ENCODE results near the gene TRIP13. TPM values are rescaled to one million over a fixed set of nuclear protein-coding genes. Genes with fewer than 3 reads are reported as not detected.

TRIP13 gene
- total RNA-seq, 1 donor from 2014 or later, result 18.2 TPM

DNA sequence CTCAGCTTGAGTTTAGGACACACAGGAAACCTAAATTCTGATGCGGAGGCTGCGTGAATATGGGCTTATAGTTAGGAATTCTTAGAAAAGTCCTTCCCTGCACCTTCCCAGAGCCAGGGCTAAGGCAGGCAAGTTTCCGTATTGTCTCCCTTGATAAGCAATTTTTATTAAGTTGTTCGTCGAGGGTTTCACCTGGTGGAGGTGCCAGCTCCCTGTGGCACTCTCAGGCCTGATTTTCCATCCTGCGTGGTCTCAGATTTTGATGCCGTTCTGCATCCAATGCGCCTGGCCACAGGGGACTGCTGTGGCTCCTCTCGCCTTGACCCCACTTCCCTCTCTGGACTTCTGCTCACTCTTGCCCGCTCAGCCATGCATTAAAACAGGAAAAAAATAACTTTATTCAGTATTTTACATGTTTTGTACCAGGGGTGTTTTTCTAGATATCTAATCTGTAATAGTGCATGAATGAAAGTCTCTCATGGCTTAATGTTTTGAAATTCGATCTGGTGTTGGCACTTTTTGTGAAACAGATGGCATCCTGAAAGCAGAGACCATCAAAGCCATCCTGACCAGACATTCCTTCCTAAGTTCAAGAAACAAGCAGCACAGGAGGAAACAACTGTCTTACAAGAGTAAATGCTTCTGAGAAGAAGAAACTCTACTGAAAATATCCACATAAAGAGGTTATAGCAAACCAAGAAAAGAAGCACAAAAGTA is 50.7 kb downstream of the TRIP13 start:
- Mint-ChIP-seq H3K36me3 (no peaks in the 10 kb centered on the region), H3K4me3 (peak overlapping the region; percentile 40), H3K27me3 (peaks cover 42% of the 10 kb centered on the region), H3K4me1 (ENCODE audit: unreplicated experiment) (peaks cover 35% of the 10 kb centered on the region), H3K27ac (no peak overlapping the region), H3K9me3 (no peaks in the 10 kb centered on the region)
- TF ChIP-seq, protein P1, sequence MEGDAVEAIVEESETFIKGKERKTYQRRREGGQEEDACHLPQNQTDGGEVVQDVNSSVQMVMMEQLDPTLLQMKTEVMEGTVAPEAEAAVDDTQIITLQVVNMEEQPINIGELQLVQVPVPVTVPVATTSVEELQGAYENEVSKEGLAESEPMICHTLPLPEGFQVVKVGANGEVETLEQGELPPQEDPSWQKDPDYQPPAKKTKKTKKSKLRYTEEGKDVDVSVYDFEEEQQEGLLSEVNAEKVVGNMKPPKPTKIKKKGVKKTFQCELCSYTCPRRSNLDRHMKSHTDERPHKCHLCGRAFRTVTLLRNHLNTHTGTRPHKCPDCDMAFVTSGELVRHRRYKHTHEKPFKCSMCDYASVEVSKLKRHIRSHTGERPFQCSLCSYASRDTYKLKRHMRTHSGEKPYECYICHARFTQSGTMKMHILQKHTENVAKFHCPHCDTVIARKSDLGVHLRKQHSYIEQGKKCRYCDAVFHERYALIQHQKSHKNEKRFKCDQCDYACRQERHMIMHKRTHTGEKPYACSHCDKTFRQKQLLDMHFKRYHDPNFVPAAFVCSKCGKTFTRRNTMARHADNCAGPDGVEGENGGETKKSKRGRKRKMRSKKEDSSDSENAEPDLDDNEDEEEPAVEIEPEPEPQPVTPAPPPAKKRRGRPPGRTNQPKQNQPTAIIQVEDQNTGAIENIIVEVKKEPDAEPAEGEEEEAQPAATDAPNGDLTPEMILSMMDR (conservative IDR thresholded peaks at IDR 0.05), result no peak
- DNase-seq (ENCODE audit: extremely low spot score, unreplicated experiment), result no peak

DNA sequence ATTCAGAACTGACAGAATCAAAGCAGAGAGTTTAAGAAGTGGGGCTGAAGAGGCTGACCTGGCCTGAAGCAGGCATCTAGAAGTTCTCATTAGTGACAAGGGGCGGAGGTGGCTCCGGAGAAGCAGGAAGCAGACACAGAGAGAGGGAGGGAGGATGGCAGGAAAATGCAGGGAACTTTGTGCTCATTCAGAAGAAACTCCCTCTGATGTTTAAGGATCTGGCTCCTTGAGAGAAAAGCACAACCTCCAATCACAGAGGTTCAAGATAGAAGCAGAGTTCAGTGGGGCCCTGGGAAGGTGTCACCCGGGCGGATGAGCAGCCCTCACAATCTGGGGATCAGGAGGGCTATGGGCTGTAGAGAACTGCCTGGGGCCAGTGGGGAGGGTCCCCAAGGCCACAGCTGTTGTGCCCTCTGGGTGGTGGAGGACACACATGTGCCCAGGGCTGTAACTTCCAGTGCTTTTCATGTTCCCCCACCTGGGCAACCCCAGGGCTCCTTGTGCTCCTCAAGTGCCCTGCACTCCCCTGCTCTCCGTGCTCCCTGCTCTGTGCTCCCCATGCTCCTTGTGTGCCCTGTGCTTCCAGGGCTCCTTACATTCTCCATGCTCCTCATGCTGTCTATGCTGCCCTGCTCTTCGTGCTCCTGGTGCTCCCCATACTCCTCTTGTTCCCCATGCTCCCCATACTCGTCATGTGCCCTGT is 51.4 kb downstream of the TRIP13 start:
- DNase-seq (ENCODE audit: extremely low spot score, unreplicated experiment), result no peak
- Mint-ChIP-seq H3K4me1 (ENCODE audit: unreplicated experiment) (peaks cover 36% of the 10 kb centered on the region), H3K27ac (no peak overlapping the region), H3K27me3 (peaks cover 40% of the 10 kb centered on the region), H3K4me3 (peak overlapping the region; percentile 40), H3K36me3 (no peaks in the 10 kb centered on the region), H3K9me3 (no peaks in the 10 kb centered on the region)
- TF ChIP-seq, protein P1 (conservative IDR thresholded peaks at IDR 0.05), result no peak

DNA sequence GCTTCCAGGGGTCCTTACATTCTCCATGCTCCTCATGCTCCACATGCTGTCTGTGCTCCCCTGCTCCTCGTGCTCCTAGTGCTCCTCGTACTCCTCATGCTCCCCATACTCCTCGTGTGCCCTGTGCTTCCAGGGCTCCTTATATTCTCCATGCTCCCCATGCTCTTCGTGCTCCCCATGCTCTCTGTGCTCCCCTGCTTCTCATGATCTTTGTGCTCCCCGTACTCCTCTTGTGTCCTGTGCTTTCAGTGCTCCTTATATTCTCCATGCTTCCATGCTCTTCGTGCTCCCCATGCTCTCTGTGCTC is 51.9 kb downstream of the TRIP13 start:
- Mint-ChIP-seq H3K4me3 (no peak overlapping the region), H3K27ac (no peak overlapping the region), H3K4me1 (ENCODE audit: unreplicated experiment) (peaks cover 36% of the 10 kb centered on the region), H3K27me3 (peaks cover 40% of the 10 kb centered on the region), H3K9me3 (no peaks in the 10 kb centered on the region), H3K36me3 (no peaks in the 10 kb centered on the region)
- TF ChIP-seq, protein P1 (conservative IDR thresholded peaks at IDR 0.05), result no peak
- DNase-seq (ENCODE audit: extremely low spot score, unreplicated experiment), result no peak

DNA sequence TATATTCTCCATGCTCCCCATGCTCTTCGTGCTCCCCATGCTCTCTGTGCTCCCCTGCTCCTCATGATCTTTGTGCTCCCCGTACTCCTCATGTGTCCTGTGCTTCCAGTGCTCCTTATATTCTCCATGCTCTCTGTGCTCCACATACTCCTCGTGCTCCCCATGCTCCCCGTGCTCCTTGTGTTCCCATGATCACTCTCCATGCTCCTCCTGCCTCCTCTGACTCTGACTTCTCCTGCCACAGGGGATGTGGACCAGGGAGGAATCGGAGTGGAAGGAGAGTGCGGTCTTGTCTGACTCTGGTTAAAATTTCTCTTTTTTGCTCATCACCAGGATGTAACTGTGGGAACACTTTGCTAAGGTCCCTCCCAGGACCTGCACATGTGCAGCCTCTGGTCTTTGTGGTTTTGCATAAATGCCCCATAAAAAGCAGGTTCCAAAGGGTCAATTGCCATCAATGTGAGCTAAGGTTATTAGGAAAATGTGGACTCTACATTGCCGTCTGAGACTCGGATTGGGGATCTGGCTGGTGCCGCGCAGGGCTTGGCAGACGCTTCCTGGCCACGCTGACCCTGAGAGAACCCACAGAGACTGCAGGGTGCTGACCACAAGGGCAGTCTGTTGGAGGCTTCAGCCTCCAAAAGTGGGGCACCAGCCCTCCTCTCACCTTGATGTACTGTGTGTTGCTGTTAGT is 52.5 kb downstream of the TRIP13 start:
- peaks cover 36% of the 10 kb centered on the region for H3K4me1 Mint-ChIP-seq (ENCODE audit: unreplicated experiment)

DNA sequence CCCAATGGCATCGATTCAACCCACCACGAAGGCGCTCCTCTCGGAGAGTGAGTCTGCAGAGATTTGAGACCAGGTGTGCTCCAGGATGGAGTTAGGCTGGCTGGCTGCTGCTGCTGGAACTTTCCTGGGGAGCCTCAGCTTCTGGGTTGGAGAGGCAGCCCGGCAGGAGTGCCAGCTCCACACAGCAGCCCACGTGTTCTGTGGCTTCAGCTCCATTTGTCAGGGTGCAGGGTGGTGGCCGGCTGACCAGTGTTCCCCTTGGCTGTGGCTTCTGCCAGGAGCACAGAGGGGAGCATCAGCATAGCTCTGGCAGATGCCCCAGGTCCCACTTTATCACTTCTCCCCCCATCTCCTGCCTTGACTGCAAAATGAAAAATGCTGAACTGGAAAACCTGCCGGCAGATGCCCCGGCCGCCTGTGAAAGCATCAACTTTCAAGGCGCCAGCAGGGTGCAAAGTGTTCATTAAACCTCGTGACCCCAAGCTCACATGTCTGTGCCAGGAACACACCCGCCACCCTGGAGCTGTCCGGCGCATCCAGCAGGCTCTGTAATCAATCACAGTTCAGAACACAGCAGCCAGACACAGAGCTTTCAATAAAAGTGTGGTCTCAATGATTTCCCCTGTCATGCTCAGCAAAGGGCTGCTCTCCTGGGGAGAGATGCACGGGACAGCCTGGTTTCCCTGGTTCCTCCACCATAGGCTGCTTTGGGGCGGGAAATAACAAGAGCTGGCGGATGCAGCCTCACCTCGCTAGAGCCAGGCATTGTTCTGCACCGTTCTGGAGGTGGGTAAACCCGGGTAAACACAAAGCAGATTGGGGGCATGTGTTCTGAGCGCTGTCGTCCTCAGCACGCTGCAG is 53.2 kb downstream of the TRIP13 start:
- Mint-ChIP-seq H3K9me3 (peaks cover 6% of the 10 kb centered on the region), H3K4me1 (ENCODE audit: unreplicated experiment) (peaks cover 36% of the 10 kb centered on the region), H3K4me3 (peak overlapping the region; percentile 45), H3K27me3 (peaks cover 43% of the 10 kb centered on the region), H3K36me3 (no peaks in the 10 kb centered on the region), H3K27ac (peak overlapping the region; percentile 39)
- TF ChIP-seq, protein P1 (conservative IDR thresholded peaks at IDR 0.05), result no peak
- DNase-seq (ENCODE audit: extremely low spot score, unreplicated experiment), result no peak

More for the DNA sequence above, 52.5 kb downstream of the TRIP13 start:
- H3K27me3 Mint-ChIP-seq, result peaks cover 40% of the 10 kb centered on the region
- no peak overlapping the region for H3K4me3 Mint-ChIP-seq
- DNase-seq (ENCODE audit: extremely low spot score, unreplicated experiment), result no peak
- no peak overlapping the region for H3K27ac Mint-ChIP-seq
- TF ChIP-seq, protein P1 (conservative IDR thresholded peaks at IDR 0.05), result no peak
- no peaks in the 10 kb centered on the region for H3K36me3 Mint-ChIP-seq
- peaks cover 1% of the 10 kb centered on the region for H3K9me3 Mint-ChIP-seq
